Stimulated activated CD8-positive, alpha-beta memory T cell treated with anti-CD3 and anti-CD28 coated beads, Interleukin-15, amount 100 ng/mL, for 24 hours (primary cell): ENCODE measurements around the gene SETBP1.

ENCODE experiments used
- DNase-seq: peaks from one replicate; pipeline ENCODE4 v3.0.0-alpha.2; 2020; ENCODE audit warnings: low read depth

The SETBP1 gene

DNA sequence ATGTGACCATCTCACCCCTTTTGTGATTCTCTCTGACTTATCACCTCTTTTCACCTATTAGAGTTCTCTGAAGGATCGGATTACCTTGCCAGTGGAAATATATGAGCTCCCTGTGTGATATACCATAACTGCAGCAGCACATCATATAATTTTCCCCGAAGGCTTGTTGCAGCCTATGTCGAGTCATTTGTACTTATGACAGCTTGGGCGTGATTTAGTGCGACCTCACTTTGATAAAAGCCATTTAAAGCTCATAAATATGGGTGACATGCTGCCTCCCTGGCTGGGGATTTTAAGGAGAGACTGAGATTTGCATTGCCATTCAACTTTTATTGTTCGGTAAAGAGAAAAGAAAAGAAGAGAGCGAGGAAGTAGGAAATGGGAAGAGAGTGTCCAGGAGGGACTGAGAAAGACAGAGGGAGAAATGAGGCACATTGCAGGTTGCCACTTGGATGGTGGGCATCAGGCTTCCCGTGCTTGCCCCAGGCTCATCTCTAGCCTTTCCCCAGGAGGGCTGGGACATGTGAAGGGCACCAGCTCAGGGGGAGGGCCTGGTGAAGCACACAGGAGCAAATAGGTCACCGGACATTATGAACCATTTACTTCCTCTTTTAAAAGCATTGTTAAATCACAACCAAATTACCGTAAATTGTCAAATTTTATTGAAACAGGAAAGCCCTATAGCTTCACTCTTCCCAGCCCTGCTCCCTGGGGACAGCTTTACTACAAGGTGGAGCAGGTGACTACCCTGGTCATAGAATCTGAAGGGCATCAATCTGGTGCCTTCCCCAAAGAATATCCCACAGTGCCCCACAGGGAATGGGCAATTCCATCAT lies 161.3 kb downstream of the SETBP1 start:
- DNase-seq: no peak

DNA sequence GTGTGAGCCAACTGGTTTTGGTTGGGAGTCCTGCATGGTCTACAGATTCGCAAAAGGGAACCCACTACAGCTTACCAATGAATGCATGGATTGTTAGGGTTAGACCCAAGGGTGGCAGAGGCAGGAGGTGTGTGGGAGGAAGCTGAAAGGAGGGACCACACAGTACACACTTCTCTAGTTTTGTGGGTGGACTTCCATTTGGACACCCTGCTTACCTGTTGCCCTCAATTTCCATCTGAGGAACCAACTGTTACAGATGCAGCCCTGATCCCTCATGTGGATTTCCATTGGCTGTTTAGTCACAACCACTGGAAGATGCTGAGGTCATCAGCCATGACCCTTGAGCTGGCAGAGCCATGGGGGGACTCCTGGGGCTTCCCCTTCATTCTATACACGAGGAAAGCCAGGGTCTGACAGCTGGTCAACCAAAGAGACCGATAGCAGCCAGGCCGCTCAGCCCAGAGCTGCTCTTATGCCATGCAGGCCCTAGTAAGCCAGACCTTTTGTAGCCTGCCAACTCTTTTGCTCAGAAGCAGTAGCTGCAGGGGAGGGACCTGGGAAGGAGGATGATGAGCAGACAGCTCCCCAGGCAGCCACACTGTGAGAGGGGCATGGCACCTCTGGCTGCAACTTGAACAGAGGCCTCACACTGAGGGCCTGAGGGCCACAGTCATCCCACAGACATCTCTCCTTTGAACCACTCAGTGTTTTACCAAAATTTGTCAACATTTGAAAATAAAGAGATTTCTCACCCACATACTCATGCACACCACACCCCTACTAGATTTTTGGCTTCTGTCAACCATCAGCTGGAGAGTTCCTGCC lies 162.1 kb downstream of the SETBP1 start:
- no peak for DNase-seq

DNA sequence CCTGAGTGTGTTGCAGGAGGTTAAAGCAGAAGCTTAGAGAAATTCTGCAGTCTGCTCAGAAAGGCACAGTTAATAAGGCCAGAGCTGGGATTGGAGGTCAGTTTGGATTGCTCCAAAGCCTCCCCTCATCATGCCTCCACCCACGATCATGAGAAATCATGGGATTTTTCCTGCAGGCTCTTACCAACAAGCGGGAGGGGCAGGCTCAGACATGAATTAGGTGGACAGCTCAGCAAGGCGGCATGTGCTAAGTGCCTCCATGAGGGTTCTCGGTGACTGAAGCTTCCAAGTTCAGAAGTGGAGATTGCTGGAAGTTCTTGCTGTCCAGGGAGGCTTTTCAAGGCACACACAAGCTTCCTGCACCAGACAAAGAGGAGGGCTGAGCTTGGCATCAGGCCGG lies 163.8 kb downstream of the SETBP1 start:
- DNase-seq: no peak

DNA sequence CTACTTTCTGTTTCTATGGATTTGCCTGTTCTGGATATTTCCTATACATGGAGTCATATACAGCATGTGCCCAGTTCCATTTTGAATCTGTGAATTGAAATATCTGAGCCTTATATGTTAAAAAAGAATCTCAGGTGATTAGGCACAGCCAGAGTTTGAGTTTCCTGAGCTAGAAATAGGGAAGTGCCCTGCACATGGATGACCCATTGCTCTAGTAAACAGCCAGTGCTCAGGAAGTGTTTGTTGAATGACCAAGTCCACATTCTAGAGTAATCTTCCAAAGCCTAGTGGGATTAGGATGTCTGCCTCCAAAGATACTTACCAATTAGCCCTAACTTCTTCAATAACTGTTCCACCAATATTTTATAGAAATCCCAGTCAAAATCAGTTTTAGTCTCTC lies 165.8 kb downstream of the SETBP1 start:
- no peak for DNase-seq

DNA sequence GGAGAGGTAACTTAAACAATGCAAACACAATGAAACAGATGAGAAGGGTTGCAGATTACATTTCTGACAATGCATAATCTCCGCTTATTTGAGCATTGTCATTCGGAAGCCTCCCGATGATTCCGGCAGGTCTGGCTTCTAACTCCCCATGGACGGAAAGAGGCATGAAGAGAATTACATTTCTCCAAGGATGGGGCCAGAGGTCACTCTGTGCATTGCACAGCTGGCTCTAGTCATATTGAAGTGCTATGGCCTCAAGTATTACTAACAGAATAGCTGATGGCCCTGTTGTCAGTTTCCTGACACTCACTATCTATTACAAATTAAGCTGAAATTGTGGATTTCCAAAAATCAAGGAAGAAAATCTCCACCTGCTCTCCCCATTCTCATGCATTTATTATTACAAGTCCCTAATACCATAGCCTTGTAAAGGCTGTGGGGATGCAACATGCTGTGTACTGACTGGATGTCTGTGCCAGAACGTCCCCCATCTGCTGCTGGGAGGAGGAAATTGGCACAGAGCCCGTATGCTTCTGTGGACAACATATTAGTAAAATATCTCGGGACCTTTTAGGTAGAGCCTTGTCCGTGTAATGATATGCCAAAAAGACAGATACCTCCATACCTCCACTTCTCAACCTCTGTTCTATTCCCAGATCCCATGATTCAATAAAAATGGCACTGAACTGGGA lies 168.1 kb downstream of the SETBP1 start:
- DNase-seq: no peak

DNA sequence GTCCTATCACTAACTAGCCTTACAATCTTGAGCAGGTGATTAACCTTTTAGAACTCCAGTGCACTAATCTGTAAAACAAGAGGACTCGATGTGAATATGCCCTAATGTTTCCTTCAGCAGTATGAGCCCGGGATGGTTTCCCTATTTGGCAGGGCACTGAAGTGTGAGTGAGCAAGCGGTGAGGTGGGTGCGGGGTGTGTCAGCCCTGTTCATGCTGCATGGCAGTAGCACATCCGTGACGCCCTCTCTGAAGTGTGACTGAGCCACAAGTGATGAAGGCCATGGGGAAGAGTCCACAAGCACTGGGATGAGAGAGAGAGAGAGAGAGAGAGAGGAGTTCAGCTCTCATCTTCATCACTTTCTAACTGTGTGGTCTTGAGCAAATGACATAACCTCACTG lies 168.7 kb downstream of the SETBP1 start:
- no peak for DNase-seq

DNA sequence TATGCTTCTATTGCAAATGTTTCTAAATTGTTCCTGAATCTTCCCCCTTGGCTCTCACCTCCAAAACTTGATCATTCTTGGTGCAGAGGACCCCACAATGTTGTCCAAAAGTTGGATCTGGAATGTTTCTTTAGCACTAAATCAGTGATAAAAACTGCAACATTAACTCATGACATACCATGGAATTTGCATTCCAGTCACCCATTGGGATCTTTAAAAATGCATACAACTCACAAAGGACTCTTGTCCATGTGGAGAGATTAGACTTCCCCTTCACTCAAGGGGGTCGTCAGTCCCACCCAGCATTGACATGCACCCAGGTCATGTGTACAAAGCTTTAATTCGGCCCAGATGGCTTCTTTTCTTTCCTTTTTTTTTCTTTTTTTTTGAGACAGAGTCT lies 169.3 kb downstream of the SETBP1 start:
- no peak for DNase-seq

DNA sequence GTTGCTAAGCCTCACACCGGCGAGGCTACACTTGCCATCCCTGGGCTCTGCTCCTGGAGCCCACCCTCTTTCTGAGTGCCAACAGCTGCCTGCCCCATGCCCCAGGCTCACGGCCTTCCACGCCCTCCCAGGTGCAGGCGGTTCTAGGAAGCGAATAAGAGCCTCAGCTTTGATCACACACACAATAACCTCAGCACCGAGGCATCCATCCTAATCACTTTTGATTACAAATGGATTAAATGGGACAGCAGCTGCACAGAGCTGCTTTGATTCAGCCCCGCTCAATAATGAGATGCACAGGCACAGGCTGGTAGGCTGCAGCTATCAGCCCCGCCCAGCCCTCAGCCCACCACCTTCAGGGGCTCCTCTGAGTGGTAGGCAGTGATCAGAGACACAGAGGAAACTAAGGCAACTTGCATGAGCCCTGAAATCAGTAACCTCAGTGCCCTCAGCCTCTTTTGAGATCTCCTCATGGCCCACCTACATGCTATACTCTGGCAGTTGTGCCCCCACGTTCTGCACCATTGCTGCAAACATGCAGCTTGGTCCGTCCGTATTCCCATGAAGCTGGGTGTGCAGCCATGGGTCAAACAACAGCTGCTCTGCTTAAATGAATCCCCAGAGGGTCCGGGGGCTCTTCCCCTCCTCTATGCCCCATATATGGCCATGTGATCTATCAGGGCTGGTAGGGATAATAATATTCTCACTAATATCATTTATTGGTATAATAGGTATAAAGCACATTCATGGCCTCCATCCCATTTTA lies 171.4 kb downstream of the SETBP1 start:
- DNase-seq: no peak

DNA sequence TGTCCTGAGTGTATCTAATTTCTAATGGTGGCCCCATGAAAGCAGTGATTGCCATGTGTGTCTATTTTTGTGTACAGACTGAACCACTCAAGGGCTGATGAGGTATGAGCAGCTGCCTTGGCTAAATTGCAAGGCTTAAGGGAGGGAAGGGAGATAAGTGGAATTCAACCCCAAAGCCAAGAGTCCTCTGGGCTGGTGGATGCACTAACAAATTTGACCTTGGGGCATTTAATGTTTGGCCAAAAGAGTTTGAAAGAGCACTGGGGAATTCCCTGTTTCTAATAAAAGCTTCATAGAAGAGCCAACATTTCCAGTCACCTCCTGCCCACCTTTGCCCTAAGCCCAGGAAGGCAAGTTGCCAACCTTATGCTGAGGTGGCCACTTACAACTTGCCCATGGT lies 172.1 kb downstream of the SETBP1 start:
- no peak for DNase-seq

DNA sequence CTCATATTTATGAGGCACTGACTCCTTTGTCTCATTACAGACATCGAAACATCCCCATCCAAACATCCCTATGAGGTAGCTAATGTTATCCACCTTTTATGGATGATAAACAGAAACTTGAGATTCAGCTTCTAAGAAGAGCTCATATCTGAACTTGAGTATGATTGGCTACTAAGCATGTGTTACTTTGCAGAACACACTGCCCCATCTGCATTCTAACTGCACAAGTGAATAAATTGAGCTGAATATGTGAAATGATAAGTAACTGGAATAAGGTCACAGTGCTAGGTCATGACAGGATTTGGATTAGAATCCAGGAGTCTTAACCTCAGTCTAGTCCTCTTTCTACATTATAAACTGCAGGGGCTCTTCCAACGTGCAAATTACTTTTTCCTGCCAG lies 172.7 kb downstream of the SETBP1 start:
- DNase-seq: no peak

DNA sequence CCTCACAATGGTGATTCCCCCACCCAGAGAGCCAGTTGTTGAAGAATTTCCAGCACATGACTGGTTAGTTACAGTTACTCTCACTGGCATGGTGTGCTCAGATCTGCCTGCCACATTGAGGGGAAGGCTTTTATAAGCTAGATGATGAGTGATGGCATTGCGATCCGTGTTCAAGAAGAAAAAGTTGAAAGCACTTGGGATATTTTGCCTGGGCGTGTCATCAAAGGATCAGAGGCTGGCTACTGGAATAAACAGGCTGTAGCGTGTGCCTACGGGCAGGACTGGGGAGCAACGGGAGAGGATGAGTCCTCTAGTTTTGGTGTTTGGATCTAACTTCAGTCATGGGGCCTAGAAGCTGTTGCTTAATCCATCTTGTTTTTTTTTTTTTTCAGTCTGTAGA lies 175.0 kb downstream of the SETBP1 start:
- DNase-seq: no peak

DNA sequence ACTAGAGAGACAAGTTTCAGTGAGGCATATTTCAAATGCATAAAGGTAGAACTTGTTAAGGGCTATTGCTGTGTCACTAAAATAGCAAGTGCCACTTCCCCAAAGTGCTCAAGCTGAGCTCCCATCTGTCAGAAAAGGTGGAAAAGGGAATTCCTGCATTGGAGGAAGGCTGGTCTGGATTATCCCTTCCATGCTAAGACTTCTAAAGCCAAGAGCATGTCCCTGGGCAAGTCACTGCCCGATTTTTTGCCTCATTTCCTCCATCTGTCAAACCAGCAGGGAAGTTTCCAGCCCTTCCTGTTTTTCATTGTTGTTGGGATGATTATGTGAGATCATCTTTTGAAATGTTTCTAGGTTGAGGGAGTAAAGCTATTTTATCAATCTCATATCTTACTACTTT lies 175.5 kb downstream of the SETBP1 start:
- DNase-seq: no peak

DNA sequence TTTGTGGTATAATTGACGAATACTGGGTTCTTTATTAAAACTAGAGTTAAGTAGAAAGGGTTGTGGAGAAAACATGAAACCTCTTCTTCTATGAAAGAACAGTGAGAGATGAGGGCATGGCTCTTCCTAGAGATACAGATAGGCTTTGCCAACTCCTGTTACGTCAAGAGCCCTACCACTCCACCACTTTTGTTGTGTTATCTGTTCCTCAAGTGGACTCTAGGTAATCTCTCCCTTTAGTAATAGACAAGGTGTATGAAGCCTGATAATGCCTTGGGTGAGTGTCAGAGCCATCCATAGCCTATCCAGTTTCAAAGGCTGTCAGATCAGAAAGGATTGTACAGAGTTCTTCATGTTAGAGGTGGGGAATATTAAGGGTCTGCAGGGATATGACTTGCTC lies 176.4 kb downstream of the SETBP1 start:
- DNase-seq: no peak

DNA sequence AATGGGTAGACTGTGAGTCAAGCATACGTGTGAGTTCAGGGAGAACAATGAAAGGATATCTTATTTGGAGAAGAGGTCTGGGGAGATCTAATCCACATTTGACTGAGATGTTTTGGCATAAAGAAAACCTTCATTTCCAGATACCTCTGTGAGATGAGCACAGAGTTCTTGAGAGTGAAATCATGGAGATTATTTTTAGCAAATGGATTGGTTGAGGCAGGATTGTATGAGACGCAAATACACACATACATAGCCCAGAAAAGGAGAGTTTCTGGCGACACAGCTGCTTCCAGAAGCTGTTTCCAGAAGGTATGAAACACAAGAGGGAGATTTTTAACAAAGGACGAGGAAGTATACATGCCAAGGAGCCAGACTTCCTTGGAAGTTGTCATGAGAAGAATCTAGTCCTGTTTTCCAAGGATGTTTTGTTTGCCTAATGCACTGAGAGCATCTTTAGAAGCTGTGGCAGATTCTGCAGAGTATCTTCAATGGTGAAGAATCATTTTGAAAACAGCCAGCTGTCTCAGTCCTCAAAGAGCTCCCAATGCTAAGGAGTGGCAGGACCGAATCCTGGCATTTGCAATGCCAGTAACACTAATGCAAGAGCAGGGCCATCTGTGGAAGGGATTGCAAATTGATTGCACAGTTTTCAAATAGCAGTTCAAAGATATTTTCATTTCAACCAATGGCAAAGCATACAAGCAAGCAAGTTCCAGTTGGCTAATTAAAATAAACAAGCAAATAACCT lies 177.2 kb downstream of the SETBP1 start:
- no peak for DNase-seq

DNA sequence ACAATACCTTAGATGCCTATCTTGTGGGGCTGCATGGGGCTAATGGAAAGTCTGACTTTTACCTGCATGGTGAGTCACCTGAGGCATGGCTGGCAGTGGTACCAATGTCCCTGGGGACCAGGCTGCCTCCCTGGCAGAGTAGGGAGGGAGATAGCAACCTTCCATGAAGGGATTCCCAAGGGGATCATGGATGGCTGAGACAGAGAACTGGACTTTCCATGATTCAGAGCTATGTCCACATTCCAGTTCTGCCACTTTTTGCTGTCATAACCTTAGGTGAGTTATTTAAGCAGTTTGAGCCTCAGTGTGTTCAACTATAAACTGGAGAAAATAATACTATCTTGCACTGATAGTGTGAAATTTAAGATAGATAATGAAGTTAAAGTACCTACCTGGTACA lies 178.6 kb downstream of the SETBP1 start:
- DNase-seq: no peak

DNA sequence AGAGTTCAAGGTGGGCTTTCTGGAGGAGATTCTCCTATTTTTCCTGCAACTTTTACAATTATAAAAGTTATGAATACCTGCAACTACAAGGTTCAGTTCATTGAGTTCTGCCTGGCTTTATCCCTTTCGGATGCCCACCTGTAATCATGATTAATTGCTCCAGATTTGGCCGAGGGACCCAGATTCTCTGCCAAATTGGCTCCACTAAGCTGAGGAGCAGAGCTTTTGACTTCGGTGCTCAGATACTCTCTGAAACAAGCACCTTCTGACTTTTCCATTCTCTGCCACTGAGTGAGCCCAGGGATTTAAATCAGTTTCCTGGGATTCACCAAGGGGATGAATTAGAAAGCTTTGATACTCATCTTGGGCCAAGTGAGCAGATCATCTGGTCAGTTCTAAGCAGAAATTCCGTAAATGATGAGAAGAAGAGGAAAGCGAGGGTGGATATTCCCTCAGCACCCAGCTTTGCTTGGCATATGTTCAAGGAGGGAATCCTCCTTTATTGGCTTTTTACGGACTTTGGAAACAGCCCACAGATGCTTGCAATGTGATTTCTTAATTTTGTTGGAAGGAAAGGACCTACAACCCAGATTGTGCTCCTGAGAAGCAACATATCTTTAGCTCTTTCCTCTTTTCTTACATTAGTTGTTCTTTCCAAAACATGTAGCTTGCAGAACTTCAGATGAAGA lies 179.2 kb downstream of the SETBP1 start:
- DNase-seq: no peak

DNA sequence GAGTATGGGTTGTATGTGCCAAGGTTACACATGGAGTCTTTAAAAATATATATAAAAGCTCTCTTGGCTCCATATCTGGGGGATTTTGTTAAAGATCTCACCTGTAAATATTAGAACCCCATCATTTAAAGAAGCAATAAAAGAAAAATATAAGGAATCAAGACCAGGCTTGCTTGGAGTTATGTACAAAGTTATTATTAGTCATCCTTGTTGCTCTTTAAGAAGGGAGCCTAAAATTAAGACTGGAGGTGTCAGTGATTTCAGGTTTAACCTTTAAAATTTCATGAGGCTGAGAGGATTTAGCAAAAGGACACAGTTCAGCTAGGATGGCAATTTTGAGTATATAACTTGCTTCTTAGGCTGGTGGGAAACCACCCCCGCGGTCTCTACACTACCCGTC lies 181.4 kb downstream of the SETBP1 start:
- DNase-seq: no peak

DNA sequence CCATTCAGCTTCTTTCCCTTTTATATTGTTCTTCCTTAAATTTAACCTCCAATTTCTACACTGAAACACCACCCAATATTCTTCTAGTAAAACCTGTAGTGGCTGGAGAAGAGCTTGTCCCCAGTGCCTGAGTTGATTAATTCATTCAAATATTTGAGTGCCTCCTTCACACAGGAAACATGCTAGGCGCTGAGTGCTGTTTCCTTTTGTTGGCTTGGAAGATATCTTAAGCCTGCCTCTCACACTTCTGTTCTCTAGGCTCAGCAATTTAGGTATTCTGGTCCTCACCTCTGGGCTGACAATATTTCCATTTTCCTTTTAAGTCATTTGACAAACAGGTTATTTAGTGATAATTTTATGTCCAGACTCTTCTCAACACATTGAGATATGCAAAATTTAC lies 185.4 kb downstream of the SETBP1 start:
- no peak for DNase-seq

DNA sequence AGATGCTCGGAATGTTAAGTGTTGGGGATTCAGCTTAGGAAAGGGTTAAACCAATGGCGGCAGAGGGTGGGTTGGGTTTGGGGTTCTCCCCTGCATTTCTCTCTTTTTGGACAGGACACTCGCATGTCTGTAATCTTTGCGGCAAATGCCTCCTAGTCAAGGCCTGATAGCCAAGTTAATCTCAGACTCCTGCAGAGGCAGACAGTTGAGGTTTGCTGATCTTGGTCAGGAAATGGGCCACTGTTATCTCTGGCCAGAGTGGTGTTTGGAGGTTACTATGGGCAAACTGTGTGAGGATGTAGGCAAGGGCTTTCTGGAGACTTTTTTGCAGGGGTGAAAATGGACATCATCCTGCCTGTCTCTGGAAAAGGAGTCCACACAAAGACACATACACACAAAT lies 188.8 kb downstream of the SETBP1 start:
- DNase-seq: no peak

DNA sequence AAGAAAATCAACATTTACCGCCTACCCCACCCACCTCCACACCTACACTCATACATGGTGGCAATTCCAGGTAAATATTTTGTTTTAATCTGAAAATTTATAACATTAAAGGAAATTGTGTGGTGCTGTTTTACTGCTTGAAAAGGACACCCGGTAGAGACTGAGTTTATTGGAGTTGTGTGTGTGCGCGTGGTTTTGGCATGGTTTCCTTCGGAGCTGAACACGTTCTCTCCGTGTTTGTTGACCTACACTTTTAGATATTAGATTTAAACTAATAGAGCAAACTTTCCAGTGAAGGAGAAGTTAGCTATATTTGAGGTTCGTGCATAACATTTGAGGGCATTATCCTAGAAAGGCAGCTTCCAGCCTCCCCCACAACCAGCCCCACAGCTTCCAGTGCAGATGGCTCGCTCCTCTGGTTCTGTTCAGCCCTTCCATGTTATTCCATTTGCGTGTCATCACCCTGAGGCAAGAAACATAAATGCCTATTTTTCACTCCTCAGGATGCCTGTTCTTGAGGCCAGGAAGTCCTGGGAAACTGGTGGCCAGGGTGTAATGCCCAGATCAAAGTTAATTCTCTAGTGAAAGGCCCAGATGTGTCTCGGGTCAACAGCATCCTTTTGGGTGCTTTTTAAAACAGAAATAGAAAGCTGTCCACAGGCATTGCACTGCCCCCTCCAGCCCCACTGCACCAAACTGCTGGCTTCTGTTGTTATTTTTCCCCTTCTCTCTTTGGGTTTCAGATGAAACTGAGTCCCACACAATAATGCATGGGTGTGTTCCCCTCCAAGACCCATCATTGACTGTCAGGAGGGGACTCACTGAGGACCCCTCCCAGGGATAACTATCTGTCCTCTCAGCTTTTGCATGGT lies 190.2 kb downstream of the SETBP1 start:
- no peak for DNase-seq
